Measurements from ENCODE around the gene MED14.

DNA sequence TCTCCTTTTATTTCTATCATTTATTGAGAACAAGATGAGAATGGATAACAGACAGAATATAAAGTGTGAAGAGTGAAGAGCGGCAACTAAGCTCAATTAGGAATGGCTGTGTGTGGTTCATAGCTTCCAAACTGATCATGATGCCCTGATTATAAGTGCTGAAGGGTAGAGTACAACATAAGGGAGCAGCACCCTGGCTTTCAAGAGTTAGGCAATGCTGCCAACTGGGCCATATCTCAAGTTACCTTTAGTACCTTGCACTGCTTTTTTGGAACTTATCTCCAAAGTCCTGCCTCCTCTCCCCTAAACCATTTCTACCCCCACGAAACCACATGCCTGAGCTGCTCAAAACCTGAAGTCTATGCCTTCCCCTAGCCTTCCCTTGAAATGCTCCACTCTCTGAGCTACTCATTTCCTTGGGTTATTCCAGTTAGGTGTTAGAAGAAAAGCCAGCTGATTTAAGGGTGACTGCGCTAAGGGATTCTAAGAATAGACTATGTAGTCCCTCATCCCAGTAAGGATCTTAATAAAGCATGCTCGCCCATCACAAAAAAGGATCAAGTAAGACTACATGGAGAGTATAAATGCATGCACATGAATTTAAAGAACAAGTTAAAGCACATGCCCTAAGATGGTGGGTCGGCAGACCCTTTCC, 29.6 kb downstream of the MED14 start:
- TF ChIP-seq, protein P1, sequence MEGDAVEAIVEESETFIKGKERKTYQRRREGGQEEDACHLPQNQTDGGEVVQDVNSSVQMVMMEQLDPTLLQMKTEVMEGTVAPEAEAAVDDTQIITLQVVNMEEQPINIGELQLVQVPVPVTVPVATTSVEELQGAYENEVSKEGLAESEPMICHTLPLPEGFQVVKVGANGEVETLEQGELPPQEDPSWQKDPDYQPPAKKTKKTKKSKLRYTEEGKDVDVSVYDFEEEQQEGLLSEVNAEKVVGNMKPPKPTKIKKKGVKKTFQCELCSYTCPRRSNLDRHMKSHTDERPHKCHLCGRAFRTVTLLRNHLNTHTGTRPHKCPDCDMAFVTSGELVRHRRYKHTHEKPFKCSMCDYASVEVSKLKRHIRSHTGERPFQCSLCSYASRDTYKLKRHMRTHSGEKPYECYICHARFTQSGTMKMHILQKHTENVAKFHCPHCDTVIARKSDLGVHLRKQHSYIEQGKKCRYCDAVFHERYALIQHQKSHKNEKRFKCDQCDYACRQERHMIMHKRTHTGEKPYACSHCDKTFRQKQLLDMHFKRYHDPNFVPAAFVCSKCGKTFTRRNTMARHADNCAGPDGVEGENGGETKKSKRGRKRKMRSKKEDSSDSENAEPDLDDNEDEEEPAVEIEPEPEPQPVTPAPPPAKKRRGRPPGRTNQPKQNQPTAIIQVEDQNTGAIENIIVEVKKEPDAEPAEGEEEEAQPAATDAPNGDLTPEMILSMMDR (IDR thresholded peaks at IDR 0.05) = no peak
- TF ChIP-seq EP300 (IDR thresholded peaks at IDR 0.05) (no peak), POLR2A (IDR thresholded peaks at IDR 0.05) (no peak)
